Right atrium auricular region (tissue), 2 donors: Measurements from ENCODE around the gene AIG1. TPM values are rescaled to one million over a fixed set of nuclear protein-coding genes. Genes with fewer than 3 reads are reported as not detected.

Experiments
- DNase-seq: peaks from one replicate; pipeline ENCODE4 v3.0.0-alpha.2; 2019; ENCODE audit warnings: low spot score
- H3K27ac ChIP-seq, 2 donors: fragments of 200-600 bp; sonication (generic); 1 replicate in 1 of 2; 2 replicates in 1 of 2; pipeline ENCODE4 v1.5.1; 2016 to 2019
- H3K27me3 ChIP-seq, 2 donors: fragments of 200-600 bp; sonication (generic); one replicate each; pipeline versions ENCODE4 v1.5.1 to v1.6.0; 2017 to 2019
- H3K36me3 ChIP-seq: fragments of 200-600 bp; sonication (generic); one replicate; pipeline ENCODE4 v1.5.1; 2016
- H3K4me1 ChIP-seq, 2 donors: fragments of 200-600 bp; sonication (generic); one replicate each; pipeline versions ENCODE4 v1.5.1 to v1.6.0; 2017 to 2019
- H3K4me3 ChIP-seq, 2 donors: fragments of 200-600 bp; sonication (generic); 1 replicate in 1 of 2; 2 replicates in 1 of 2; pipeline ENCODE4 v1.5.1; 2017 to 2019; ENCODE audit warnings: mild to moderate bottlenecking in 1 of 2, moderate library complexity in 1 of 2
- H3K9me3 ChIP-seq, 2 donors: fragments of 200-600 bp; sonication (generic); one replicate each; pipeline ENCODE4 v1.5.1; 2019
- total RNA-seq, 2 donors: library from RNA; depleted of rRNA; stranded (reverse); fragments of >200 nt; gene quantifications; one replicate each; pipeline ENCODE4 v1.1.0, GENCODE V29; 2016
- TF ChIP-seq, protein P1 (sequence below), 2 donors: fragments of 200-600 bp; sonication (generic); IDR thresholded peaks; one replicate each; pipeline ENCODE4 v1.5.1; 2019; ENCODE audit warnings: antibody characterized with exemption in 2 of 2

The AIG1 gene
- total RNA-seq, 2 donors from 2014 or later = 28.6 to 62.6 TPM

DNA sequence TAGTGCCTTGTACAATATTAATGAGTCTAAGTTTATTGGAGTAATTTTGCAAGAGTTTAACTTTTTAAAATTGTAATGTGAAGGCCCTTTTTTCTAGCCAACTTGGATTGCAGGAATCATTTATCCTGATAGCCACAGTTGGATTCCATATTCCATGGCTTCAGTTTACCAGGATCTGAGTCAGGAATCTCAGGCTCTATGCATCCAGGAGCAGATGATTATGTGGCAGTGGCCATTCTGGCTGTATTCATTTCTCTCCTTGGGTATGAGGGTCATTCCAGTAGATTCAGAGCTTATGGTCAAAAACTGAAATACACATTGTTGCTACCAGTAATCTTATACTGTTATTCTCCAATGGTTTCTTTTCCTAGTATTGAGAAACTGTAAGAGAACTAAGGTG is 2.9 kb downstream of the AIG1 start:
- no peak for DNase-seq
- no peaks in the 10 kb centered on the region for H3K36me3 ChIP-seq
- TF ChIP-seq, protein P1, sequence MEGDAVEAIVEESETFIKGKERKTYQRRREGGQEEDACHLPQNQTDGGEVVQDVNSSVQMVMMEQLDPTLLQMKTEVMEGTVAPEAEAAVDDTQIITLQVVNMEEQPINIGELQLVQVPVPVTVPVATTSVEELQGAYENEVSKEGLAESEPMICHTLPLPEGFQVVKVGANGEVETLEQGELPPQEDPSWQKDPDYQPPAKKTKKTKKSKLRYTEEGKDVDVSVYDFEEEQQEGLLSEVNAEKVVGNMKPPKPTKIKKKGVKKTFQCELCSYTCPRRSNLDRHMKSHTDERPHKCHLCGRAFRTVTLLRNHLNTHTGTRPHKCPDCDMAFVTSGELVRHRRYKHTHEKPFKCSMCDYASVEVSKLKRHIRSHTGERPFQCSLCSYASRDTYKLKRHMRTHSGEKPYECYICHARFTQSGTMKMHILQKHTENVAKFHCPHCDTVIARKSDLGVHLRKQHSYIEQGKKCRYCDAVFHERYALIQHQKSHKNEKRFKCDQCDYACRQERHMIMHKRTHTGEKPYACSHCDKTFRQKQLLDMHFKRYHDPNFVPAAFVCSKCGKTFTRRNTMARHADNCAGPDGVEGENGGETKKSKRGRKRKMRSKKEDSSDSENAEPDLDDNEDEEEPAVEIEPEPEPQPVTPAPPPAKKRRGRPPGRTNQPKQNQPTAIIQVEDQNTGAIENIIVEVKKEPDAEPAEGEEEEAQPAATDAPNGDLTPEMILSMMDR (IDR thresholded peaks at IDR 0.05) = no peak

DNA sequence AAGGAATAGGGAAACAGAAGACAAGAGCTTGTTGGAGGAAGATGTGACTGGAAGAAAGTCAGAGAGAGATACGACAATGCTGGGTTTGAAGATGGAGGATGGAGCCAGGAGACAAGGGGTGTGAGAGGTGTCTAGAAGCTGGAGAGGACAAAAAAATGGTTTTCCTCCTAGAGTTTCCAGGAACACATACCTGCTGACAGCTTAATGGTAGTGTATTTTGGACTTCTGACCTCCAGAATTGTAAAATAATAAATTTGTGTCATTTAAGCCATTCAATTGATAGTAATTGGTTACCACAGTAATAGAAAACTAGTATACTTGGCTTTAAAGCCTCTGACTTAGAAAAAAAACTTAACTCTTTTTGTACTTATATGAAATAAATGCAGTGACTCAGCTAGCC is 3.6 kb downstream of the AIG1 start:
- TF ChIP-seq, protein P1 (IDR thresholded peaks at IDR 0.05) = no peak
- peaks cover 0 to 24% of the 10 kb centered on the region in 2 donors for H3K4me1 ChIP-seq
- H3K36me3 ChIP-seq = no peaks in the 10 kb centered on the region
- no peaks in the 10 kb centered on the region for H3K9me3 ChIP-seq
- DNase-seq = no peak
- no peaks in the 10 kb centered on the region for H3K27me3 ChIP-seq
- H3K27ac ChIP-seq = no peak overlapping the region
- no peak overlapping the region for H3K4me3 ChIP-seq

More for the DNA sequence above, 2.9 kb downstream of the AIG1 start:
- no peaks in the 10 kb centered on the region for H3K9me3 ChIP-seq
- H3K4me1 ChIP-seq = peaks cover 0 to 26% of the 10 kb centered on the region in 2 donors
- no peak overlapping the region for H3K27ac ChIP-seq
- no peaks in the 10 kb centered on the region for H3K27me3 ChIP-seq
- H3K4me3 ChIP-seq = no peak overlapping the region

DNA sequence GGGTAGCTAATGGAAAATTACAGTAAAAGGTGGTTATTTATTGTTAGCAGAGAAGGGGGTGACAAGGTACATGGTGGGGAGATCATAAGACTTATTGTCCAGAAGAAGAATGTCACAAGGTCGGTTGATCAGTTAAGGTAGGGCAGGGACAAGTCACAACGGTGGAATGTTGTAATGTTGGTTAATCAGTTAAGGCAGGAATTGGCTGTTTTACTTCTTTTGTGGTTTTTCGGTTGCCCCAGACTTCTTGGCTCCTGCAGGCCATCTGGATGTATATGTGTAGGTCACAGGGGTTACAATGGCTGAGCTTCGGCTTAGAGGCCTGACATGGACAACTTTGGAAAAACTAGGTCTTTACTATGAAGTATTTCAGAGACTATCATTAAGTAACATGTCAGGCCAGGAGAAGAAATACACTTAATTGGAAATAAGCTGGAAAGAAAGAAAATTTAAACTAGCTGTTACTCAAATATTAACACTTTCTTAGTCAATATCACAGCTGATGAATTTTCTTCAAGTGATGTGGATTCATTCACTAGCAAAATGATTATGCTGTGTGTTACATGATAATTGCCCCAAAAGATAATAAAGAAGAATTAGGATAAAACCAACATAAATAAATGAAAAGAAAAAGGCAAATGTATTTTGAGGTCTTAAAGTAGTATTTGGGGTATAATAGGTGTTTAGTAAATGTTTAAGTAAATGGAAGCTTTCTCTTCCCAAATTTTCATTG is 4.4 kb downstream of the AIG1 start:
- TF ChIP-seq, protein P1 (IDR thresholded peaks at IDR 0.05) = no peak
- no peaks in the 10 kb centered on the region for H3K9me3 ChIP-seq
- no peaks in the 10 kb centered on the region for H3K27me3 ChIP-seq
- no peaks in the 10 kb centered on the region for H3K36me3 ChIP-seq
- H3K4me1 ChIP-seq = peaks cover 0 to 15% of the 10 kb centered on the region in 2 donors
- H3K27ac ChIP-seq = no peak overlapping the region
- DNase-seq = no peak
- H3K4me3 ChIP-seq = no peak overlapping the region

DNA sequence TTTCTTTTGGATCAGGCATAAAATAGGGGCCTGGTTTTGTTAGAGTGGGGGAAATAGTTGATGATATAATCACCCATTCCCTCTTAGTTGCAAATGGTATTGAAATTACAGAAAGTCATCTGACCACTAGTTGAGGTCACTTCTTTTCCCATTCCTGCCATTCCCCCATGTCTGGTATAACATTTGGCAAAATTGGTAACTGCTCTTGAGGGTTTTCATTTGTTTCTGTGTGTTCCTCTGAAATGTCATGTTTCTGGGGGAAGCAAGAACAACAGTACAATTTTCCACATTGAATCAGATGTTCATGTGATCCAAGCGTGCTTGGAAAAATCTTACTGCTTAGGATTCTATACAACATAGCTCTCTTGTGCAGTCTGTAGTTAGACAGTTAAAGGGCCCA is 7.3 kb downstream of the AIG1 start:
- Histone ChIP-seq H3K9me3 (no peaks in the 10 kb centered on the region), H3K27ac (no peak overlapping the region), H3K4me1 (no peaks in the 10 kb centered on the region), H3K36me3 (no peaks in the 10 kb centered on the region), H3K4me3 (no peak overlapping the region), H3K27me3 (no peaks in the 10 kb centered on the region)
- TF ChIP-seq, protein P1 (IDR thresholded peaks at IDR 0.05) = no peak
- no peak for DNase-seq

DNA sequence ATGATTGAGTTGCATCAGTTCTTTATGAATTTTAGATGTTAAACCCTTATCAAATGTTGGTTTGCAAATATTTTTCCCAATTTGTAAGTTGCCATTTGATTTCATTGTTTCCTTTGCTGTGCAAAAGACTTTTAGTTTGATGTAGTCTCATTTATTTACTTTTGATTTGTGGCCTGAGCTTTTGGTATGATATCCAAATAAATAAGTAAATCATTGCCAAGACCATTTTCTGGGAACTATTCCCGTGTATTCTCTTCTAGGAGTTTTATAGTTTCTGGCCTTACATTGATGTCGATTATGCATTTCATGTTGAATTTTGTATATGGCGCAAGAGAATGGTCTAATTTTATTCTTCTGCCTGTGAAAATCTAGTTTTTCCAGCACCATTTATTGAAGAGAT is 13.4 kb downstream of the AIG1 start:
- TF ChIP-seq, protein P1 (IDR thresholded peaks at IDR 0.05) = no peak

More for the DNA sequence above, 13.4 kb downstream of the AIG1 start:
- H3K4me3 ChIP-seq = no peak overlapping the region
- DNase-seq = no peak
- no peaks in the 10 kb centered on the region for H3K4me1 ChIP-seq
- peaks cover 0 to 22% of the 10 kb centered on the region in 2 donors for H3K9me3 ChIP-seq
- H3K27me3 ChIP-seq = no peaks in the 10 kb centered on the region
- H3K27ac ChIP-seq = no peak overlapping the region
- no peaks in the 10 kb centered on the region for H3K36me3 ChIP-seq
